Measurements from ENCODE around the gene SBF2.

Gene SBF2

DNA sequence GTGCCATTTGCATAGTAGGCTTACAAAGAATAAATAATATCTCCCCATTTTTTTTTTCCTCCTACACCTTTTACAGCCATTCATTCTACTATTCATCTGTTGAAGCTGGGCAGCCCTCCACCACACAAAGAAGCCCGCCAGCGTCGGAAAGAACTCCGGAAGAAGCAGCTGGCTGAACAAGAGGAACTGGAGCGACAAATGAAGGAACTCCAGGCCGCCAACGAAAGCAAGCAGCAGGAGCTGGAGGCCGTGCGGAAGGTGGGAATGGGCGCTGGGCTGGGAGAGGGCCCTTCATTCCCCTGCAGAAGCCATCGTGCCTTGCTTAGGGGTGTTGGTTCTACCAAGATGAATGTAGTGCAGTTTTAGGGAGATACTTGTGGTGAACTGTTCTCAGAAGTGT lies 561.6 kb downstream of the SBF2 start:
- TF ChIP-seq, protein P1, sequence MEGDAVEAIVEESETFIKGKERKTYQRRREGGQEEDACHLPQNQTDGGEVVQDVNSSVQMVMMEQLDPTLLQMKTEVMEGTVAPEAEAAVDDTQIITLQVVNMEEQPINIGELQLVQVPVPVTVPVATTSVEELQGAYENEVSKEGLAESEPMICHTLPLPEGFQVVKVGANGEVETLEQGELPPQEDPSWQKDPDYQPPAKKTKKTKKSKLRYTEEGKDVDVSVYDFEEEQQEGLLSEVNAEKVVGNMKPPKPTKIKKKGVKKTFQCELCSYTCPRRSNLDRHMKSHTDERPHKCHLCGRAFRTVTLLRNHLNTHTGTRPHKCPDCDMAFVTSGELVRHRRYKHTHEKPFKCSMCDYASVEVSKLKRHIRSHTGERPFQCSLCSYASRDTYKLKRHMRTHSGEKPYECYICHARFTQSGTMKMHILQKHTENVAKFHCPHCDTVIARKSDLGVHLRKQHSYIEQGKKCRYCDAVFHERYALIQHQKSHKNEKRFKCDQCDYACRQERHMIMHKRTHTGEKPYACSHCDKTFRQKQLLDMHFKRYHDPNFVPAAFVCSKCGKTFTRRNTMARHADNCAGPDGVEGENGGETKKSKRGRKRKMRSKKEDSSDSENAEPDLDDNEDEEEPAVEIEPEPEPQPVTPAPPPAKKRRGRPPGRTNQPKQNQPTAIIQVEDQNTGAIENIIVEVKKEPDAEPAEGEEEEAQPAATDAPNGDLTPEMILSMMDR (IDR thresholded peaks at IDR 0.05; ENCODE audit: poor library complexity, severe bottlenecking), result no peak
- no peaks in the 10 kb centered on the region for H3K27me3 ChIP-seq (ENCODE audit: insufficient read depth, poor library complexity, severe bottlenecking)
- H3K27ac ChIP-seq (ENCODE audit: poor library complexity, severe bottlenecking), result no peak overlapping the region
- no peak for ATAC-seq (ENCODE audit: low read depth)
- peaks cover 4% of the 10 kb centered on the region for H3K9me3 ChIP-seq (ENCODE audit: severe bottlenecking)
- DNase-seq (ENCODE audit: low spot score), result no peak
- H3K36me3 ChIP-seq (ENCODE audit: low read depth), result peaks cover 51% of the 10 kb centered on the region
- H3K4me1 ChIP-seq (ENCODE audit: insufficient read depth, poor library complexity, severe bottlenecking), result no peaks in the 10 kb centered on the region
- no peak overlapping the region for H3K4me3 ChIP-seq (ENCODE audit: severe bottlenecking)

DNA sequence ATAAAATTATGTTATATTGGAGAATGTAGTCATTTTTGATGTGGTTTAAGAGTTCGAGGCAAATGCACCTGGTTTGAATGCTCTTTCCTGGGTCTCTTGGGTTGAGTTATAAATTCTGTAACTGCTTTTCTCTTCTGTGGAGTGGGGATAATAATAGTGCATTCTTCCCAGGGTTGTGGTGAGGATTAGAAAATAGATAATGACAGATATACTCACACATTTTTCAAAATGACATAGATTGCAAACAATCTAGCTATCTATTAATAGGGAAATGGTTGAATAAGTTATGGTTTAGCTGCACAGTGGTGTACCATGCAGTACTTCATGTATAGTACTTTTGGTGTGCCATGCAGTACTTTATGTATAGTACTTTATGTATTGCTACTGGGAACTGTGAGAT lies 562.8 kb downstream of the SBF2 start:
- H3K27ac ChIP-seq (ENCODE audit: poor library complexity, severe bottlenecking), result no peak overlapping the region
- H3K4me1 ChIP-seq (ENCODE audit: insufficient read depth, poor library complexity, severe bottlenecking), result peaks cover 8% of the 10 kb centered on the region
- TF ChIP-seq, protein P1 (IDR thresholded peaks at IDR 0.05; ENCODE audit: poor library complexity, severe bottlenecking), result no peak
- no peaks in the 10 kb centered on the region for H3K27me3 ChIP-seq (ENCODE audit: insufficient read depth, poor library complexity, severe bottlenecking)
- H3K4me3 ChIP-seq (ENCODE audit: severe bottlenecking), result no peak overlapping the region
- DNase-seq (ENCODE audit: low spot score) (no peak), ATAC-seq (ENCODE audit: low read depth) (no peak)
- H3K36me3 ChIP-seq (ENCODE audit: low read depth), result peaks cover 54% of the 10 kb centered on the region
- peaks cover 4% of the 10 kb centered on the region for H3K9me3 ChIP-seq (ENCODE audit: severe bottlenecking)
